ENCODE data around the gene RHBDL2. TPM values are rescaled to one million over a fixed set of nuclear protein-coding genes. Genes with fewer than 3 reads are reported as not detected.
A peak's percentile ranks its signal among the peaks of the same experiment; 100 is the strongest.

RHBDL2 gene
- total and polyA plus RNA-seq, 2 donors (not counting 1 experiment from before 2014, with no cell fraction given): 1.2 to 1.5 TPM

- Histone ChIP-seq H3K4me3 (replicated peaks in 1 of 4; ENCODE audit: control extremely low read depth in 1 of 4, insufficient read depth in 1 of 4, low read depth in 3 of 4, low read length in 4 of 4) (no peak overlapping the region), H3K79me2 (ENCODE audit: control insufficient read depth, insufficient read depth, low read length) (no peaks in the 10 kb centered on the region), H3K9me3 (ENCODE audit: control insufficient read depth, insufficient read depth, low read depth, low read length) (no peaks in the 10 kb centered on the region), H3K27me3 (ENCODE audit: control insufficient read depth, insufficient read depth, low read length) (no peaks in the 10 kb centered on the region), H3K27ac (ENCODE audit: insufficient read depth, low read length) (no peak overlapping the region), H4K20me1 (ENCODE audit: control insufficient read depth, extremely low read depth, insufficient read depth, low read length) (no peaks in the 10 kb centered on the region), H3K4me1 (ENCODE audit: control insufficient read depth, extremely low read depth, insufficient read depth, low read length) (no peaks in the 10 kb centered on the region), H3K9ac (ENCODE audit: insufficient read depth, low read length) (no peak overlapping the region), H3K36me3 (ENCODE audit: control insufficient read depth, insufficient read depth, low read length) (no peaks in the 10 kb centered on the region), H2AFZ (ENCODE audit: low read length) (no peak overlapping the region), H3K4me2 (ENCODE audit: extremely low read depth, insufficient read depth, low read length) (no peak overlapping the region)
- TF ChIP-seq EZH2 (IDR thresholded peaks at IDR 0.05; ENCODE audit: low read length, missing control alignments) (no peak), CTCF (conservative IDR thresholded peaks at IDR 0.05 in 1 of 2, IDR thresholded peaks at IDR 0.05 in 1 of 2; ENCODE audit: low read depth in 1 of 2, low read length in 2 of 2) (no peak)
- peak in 1 of 2 donors; percentile 30 for DNase-seq (ENCODE audit: low read depth in 2 of 2)
Observed at GRCh38 chr1:38891753-38892152, 49.9 kb downstream of the RHBDL2 start.

- Histone ChIP-seq H4K20me1 (ENCODE audit: control insufficient read depth, extremely low read depth, insufficient read depth, low read length) (no peaks in the 10 kb centered on the region), H3K79me2 (ENCODE audit: control insufficient read depth, insufficient read depth, low read length) (no peaks in the 10 kb centered on the region), H3K27ac (ENCODE audit: insufficient read depth, low read length) (no peak overlapping the region), H3K9me3 (ENCODE audit: control insufficient read depth, insufficient read depth, low read depth, low read length) (no peaks in the 10 kb centered on the region), H3K4me3 (replicated peaks in 1 of 4; ENCODE audit: control extremely low read depth in 1 of 4, insufficient read depth in 1 of 4, low read depth in 3 of 4, low read length in 4 of 4) (no peak overlapping the region), H3K27me3 (ENCODE audit: control insufficient read depth, insufficient read depth, low read length) (no peaks in the 10 kb centered on the region), H3K36me3 (ENCODE audit: control insufficient read depth, insufficient read depth, low read length) (no peaks in the 10 kb centered on the region), H3K9ac (ENCODE audit: insufficient read depth, low read length) (no peak overlapping the region), H3K4me1 (ENCODE audit: control insufficient read depth, extremely low read depth, insufficient read depth, low read length) (no peaks in the 10 kb centered on the region), H3K4me2 (ENCODE audit: extremely low read depth, insufficient read depth, low read length) (no peak overlapping the region), H2AFZ (ENCODE audit: low read length) (no peak overlapping the region)
- DNase-seq (ENCODE audit: low read depth in 2 of 2): no peak
- no peak for TF ChIP-seq EZH2 (IDR thresholded peaks at IDR 0.05; ENCODE audit: low read length, missing control alignments)
- TF ChIP-seq CTCF (conservative IDR thresholded peaks at IDR 0.05 in 1 of 2, IDR thresholded peaks at IDR 0.05 in 1 of 2; ENCODE audit: low read depth in 1 of 2, low read length in 2 of 2): no peak
Observed at GRCh38 chr1:38889589-38889988, 52.0 kb downstream of the RHBDL2 start.

GRCh38 chr1:38888423-38889333 is 53.0 kb downstream of the RHBDL2 start:
- Histone ChIP-seq H2AFZ (ENCODE audit: low read length) (no peak overlapping the region), H3K27ac (ENCODE audit: insufficient read depth, low read length) (no peak overlapping the region), H3K4me1 (ENCODE audit: control insufficient read depth, extremely low read depth, insufficient read depth, low read length) (no peaks in the 10 kb centered on the region), H3K79me2 (ENCODE audit: control insufficient read depth, insufficient read depth, low read length) (no peaks in the 10 kb centered on the region), H4K20me1 (ENCODE audit: control insufficient read depth, extremely low read depth, insufficient read depth, low read length) (no peaks in the 10 kb centered on the region), H3K27me3 (ENCODE audit: control insufficient read depth, insufficient read depth, low read length) (no peaks in the 10 kb centered on the region), H3K4me2 (ENCODE audit: extremely low read depth, insufficient read depth, low read length) (no peak overlapping the region), H3K36me3 (ENCODE audit: control insufficient read depth, insufficient read depth, low read length) (no peaks in the 10 kb centered on the region), H3K9me3 (ENCODE audit: control insufficient read depth, insufficient read depth, low read depth, low read length) (no peaks in the 10 kb centered on the region), H3K9ac (ENCODE audit: insufficient read depth, low read length) (no peak overlapping the region), H3K4me3 (replicated peaks in 1 of 4; ENCODE audit: control extremely low read depth in 1 of 4, insufficient read depth in 1 of 4, low read depth in 3 of 4, low read length in 4 of 4) (no peak overlapping the region)
- TF ChIP-seq CTCF (conservative IDR thresholded peaks at IDR 0.05 in 1 of 2, IDR thresholded peaks at IDR 0.05 in 1 of 2; ENCODE audit: low read depth in 1 of 2, low read length in 2 of 2) (no peak), EZH2 (IDR thresholded peaks at IDR 0.05; ENCODE audit: low read length, missing control alignments) (no peak)
- no peak for DNase-seq (ENCODE audit: low read depth in 2 of 2)
